A673 (cell line): Measurements from ENCODE around the gene ZBTB16. TPM values are rescaled to one million over a fixed set of nuclear protein-coding genes. Genes with fewer than 3 reads are reported as not detected.
A peak's percentile ranks its signal among the peaks of the same experiment; 100 is the strongest.

Experiments
- Bru-seq: library from RNA; stranded (reverse); fragments of 400-500 nt; gene quantifications from one replicate; lab custom pipeline; 2021; lab: Mats Ljungman, UMichigan
- BruChase-seq, 2 experiments: library from RNA; stranded (reverse); fragments of 400-500 nt; gene quantifications; one replicate each; lab custom pipeline; 2021; lab: Mats Ljungman, UMichigan
- BruUV-seq: library from RNA; stranded (reverse); fragments of 400-500 nt; replicated peaks from 2 replicates; lab custom pipeline; 2021; lab: Mats Ljungman, UMichigan
- CTCF ChIA-PET: fragments of 300-600 bp; sonication (Branson Sonifier 250); formaldehyde crosslinking; loops from one replicate; lab custom pipeline; 2022; ENCODE audit warnings: antibody characterized with exemption; lab: Charles Lee
- POLR2A ChIA-PET: fragments of 300-600 bp; sonication (Branson Sonifier 250); formaldehyde crosslinking; loops from one replicate; lab custom pipeline; 2022; ENCODE audit warnings: antibody characterized with exemption; ENCODE audit not compliant: low non-redundant PET; lab: Charles Lee
- DNase-seq: peaks from one replicate; pipeline ENCODE4 v3.0.0-alpha.2; 2015; ENCODE audit warnings: low spot score
- H3K27ac ChIP-seq: fragments of 200-600 bp; sonication (generic); 2 replicates; pipeline ENCODE4 v1.5.1; 2016; ENCODE audit warnings: mixed run types, low read depth, mild to moderate bottlenecking, mixed read lengths, antibody characterized with exemption, low read length; ENCODE audit not compliant: poor library complexity, severe bottlenecking
- H3K27me3 ChIP-seq: fragments of 200-600 bp; sonication (generic); replicated peaks from 2 replicates; pipeline ENCODE4 v1.6.1; 2017; ENCODE audit warnings: mixed run types, low read depth, mild to moderate bottlenecking, mixed read lengths, antibody characterized with exemption, low read length; ENCODE audit not compliant: insufficient read depth, poor library complexity
- H3K36me3 ChIP-seq: fragments of 200-600 bp; sonication (generic); 2 replicates; pipeline ENCODE4 v1.6.1; 2016; ENCODE audit warnings: mixed run types, mild to moderate bottlenecking, mixed read lengths, antibody characterized with exemption, low read length; ENCODE audit not compliant: insufficient read depth, poor library complexity, severe bottlenecking
- H3K4me1 ChIP-seq: fragments of 200-600 bp; sonication (generic); 2 replicates; pipeline ENCODE4 v1.6.1; 2017; ENCODE audit warnings: mixed run types, mild to moderate bottlenecking, mixed read lengths, antibody characterized with exemption, low read length; ENCODE audit not compliant: insufficient read depth, poor library complexity, severe bottlenecking
- H3K4me3 ChIP-seq: fragments of 200-600 bp; sonication (generic); 2 replicates; pipeline ENCODE4 v1.5.1; 2016; ENCODE audit warnings: low read depth, mixed run types, mild to moderate bottlenecking, mixed read lengths, low read length; ENCODE audit not compliant: poor library complexity, severe bottlenecking
- H3K9me3 ChIP-seq: fragments of 200-600 bp; sonication (generic); 2 replicates; pipeline ENCODE4 v1.6.1; 2016; ENCODE audit warnings: mixed run types, low read depth, mild to moderate bottlenecking, mixed read lengths, antibody characterized with exemption, low read length; ENCODE audit not compliant: poor library complexity, severe bottlenecking
- EZH2 ChIP-seq: fragments of 200-600 bp; sonication (generic); IDR thresholded peaks from 2 replicates; pipeline ENCODE4 v1.6.1; 2017; ENCODE audit warnings: borderline replicate concordance, low read depth, mild to moderate bottlenecking, mixed read lengths, antibody characterized with exemption, low read length; ENCODE audit not compliant: poor library complexity, severe bottlenecking
- intact Hi-C: fragments of 100-400 bp; cut with micrococcal nuclease; formaldehyde crosslinking; loops from one replicate; pipeline ENCODE4 v1.10.0; 2022; ENCODE audit not compliant: unreplicated experiment
- long read RNA-seq: library from polyadenylated mRNA; stranded (forward); transcript quantifications from one replicate; pipeline ENCODE4 v2.0.0, GENCODE V29; 2022
- total RNA-seq: library from RNA; stranded (reverse); gene quantifications from 2 replicates; pipeline ENCODE4 v1.2.3, GENCODE V29; 2021
- TF ChIP-seq, protein P1 (sequence below): fragments of 300-800, 200-600 bp; sonication (generic); conservative IDR thresholded peaks from 2 replicates; pipeline ENCODE4 v1.5.1; 2017; ENCODE audit warnings: low read depth, mild to moderate bottlenecking, antibody characterized with exemption, low read length, moderate library complexity, mixed read lengths

The ZBTB16 gene, protein sequence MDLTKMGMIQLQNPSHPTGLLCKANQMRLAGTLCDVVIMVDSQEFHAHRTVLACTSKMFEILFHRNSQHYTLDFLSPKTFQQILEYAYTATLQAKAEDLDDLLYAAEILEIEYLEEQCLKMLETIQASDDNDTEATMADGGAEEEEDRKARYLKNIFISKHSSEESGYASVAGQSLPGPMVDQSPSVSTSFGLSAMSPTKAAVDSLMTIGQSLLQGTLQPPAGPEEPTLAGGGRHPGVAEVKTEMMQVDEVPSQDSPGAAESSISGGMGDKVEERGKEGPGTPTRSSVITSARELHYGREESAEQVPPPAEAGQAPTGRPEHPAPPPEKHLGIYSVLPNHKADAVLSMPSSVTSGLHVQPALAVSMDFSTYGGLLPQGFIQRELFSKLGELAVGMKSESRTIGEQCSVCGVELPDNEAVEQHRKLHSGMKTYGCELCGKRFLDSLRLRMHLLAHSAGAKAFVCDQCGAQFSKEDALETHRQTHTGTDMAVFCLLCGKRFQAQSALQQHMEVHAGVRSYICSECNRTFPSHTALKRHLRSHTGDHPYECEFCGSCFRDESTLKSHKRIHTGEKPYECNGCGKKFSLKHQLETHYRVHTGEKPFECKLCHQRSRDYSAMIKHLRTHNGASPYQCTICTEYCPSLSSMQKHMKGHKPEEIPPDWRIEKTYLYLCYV
- 12.0 and 14.1 TPM in 2 replicates for total RNA-seq
- Bru-seq, nascent RNA, result percentile 73 among the genes with signal in this experiment
- BruChase-seq, experiment 1, labeled RNA remaining after a 2-hour chase, result percentile 60 among the genes with signal in this experiment
- percentile 60 among the genes with signal in this experiment for BruChase-seq, experiment 2, labeled RNA remaining after a 6-hour chase
- long read RNA-seq, transcript ZBTB16-201 (7 exons, 2,523 nt), result major isoform, 8 of 15 reads
- long read RNA-seq, partial matches to known transcripts, result 3 of 15 reads
- long read RNA-seq, other reads (novel, unspliced or antisense), result 4 of 15 reads

DNA sequence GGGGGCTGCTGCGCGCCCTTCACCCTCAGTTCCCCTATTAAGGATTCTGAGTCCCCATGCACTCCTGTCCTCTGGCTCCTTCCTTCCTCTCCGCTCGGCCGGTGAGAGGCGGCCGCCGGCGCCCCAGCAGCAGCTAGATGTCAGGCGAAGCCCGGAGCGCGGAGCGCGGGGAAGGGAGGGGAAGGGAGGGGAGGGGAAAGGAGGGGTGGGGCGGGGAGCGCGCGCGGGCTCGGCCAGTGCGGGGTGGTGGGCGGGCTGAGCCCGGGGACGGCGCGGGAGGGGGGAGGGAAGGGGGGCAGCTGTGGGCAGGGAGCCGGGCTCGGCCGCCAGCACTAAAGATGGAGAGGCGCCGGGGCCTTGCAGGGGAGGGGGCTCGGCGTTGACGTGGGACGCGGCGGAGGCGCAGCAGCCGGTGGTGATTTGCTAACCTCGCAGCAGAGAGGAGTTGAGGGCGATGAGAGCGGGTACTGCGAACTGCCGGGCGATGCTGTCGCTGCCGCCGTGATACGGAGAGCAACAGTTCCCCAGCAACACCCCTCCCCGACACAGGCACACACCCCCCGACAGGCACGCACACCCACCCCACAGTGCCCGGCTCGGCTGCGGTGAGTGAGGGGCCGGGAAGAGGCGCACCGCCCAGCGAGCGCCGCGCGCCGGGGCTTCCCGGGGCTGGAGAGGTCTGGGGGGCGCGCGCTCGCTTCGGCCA, at the start of gene ZBTB16:
Gene ZBTB16 (plus strand): TSS at position 434 of the 706 bp plus-strand sequence. CDS start 3,590 bp downstream, outside the sequence.
- H3K27me3 ChIP-seq, result peaks cover 27% of the 10 kb centered on the region
- CTCF ChIA-PET, result interaction anchor here (0.6 to 1.7 kb wide), 3 partner anchors 22 to 202 kb away, joined by 3 to 5 read pairs (median 3); no protein-coding TSS in a partner anchor
- DNase-seq, result peak; percentile 90

DNA sequence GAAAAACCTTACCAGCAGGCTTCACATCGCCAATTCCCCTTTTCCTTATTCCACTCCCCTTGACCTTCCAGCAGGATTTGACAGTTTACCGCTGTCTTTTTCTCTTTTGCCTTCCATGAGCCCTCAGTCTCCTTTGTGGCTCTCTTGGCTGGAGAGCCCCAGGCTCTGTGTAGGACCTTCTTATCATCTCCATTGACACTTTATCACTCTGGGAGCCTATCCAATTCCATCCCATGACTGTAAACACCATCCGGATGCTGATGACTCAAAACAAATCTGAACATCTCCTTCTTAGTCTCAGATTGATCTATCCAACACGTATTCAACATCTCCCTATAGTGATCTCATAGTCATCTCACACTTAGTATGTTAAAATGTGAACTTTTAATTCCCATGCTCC, 48.6 kb upstream of the ZBTB16 start:
- H3K36me3 ChIP-seq, result no peaks in the 10 kb centered on the region
- no peak overlapping the region for H3K27ac ChIP-seq
- ChIA-PET POLR2A (no interaction called here), CTCF (no interaction called here)
- no peaks in the 10 kb centered on the region for H3K9me3 ChIP-seq
- no peak overlapping the region for H3K4me3 ChIP-seq
- H3K27me3 ChIP-seq, result peaks cover 3% of the 10 kb centered on the region
- intact Hi-C loops, result no loop called here
- DNase-seq, result no peak
- TF ChIP-seq, protein P1, sequence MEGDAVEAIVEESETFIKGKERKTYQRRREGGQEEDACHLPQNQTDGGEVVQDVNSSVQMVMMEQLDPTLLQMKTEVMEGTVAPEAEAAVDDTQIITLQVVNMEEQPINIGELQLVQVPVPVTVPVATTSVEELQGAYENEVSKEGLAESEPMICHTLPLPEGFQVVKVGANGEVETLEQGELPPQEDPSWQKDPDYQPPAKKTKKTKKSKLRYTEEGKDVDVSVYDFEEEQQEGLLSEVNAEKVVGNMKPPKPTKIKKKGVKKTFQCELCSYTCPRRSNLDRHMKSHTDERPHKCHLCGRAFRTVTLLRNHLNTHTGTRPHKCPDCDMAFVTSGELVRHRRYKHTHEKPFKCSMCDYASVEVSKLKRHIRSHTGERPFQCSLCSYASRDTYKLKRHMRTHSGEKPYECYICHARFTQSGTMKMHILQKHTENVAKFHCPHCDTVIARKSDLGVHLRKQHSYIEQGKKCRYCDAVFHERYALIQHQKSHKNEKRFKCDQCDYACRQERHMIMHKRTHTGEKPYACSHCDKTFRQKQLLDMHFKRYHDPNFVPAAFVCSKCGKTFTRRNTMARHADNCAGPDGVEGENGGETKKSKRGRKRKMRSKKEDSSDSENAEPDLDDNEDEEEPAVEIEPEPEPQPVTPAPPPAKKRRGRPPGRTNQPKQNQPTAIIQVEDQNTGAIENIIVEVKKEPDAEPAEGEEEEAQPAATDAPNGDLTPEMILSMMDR, result no peak
- TF ChIP-seq EZH2, result no peak
- no peaks in the 10 kb centered on the region for H3K4me1 ChIP-seq
- no TSS peak for BruUV-seq

More for the DNA sequence above, at the start of gene ZBTB16:
- TF ChIP-seq, protein P1, result peak; percentile 51; the same call in 1 of the 2 replicates
- no peak for TF ChIP-seq EZH2
- BruUV-seq, result no TSS peak
- Histone ChIP-seq H3K4me3 (peak within 1 kb of the TSS; percentile 75), H3K9me3 (no peaks in the 10 kb centered on the region), H3K4me1 (peaks cover 24% of the 10 kb centered on the region), H3K36me3 (peaks cover 11% of the 10 kb centered on the region), H3K27ac (peak within 1 kb of the TSS; percentile 79)
- intact Hi-C loops, result no loop called here
- POLR2A ChIA-PET, result no interaction called here

DNA sequence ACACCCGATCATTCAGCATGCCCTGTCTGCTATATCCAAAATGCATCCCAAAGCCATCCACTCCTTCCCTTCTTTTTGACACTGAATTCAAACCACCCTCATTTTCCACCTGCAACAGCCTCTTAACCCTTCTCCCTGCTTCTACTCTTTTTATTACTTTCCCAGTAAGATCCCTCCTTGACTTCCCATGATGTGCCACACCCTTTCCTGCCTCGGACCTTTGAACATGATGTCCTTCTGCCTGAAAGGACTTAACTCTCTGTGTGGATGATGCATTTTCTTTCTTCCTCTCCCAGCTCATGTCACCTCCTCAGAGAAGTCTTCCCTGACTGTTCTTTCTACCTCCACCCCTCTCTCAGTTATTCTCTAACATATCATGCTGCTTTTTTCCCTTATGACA, 48.1 kb upstream of the ZBTB16 start:
- Histone ChIP-seq H3K4me1 (no peaks in the 10 kb centered on the region), H3K36me3 (no peaks in the 10 kb centered on the region), H3K27ac (no peak overlapping the region), H3K27me3 (peaks cover 3% of the 10 kb centered on the region), H3K9me3 (no peaks in the 10 kb centered on the region), H3K4me3 (no peak overlapping the region)
- POLR2A ChIA-PET, result no interaction called here
- intact Hi-C loops, result no loop called here
- CTCF ChIA-PET, result no interaction called here
- BruUV-seq, result no TSS peak
- DNase-seq, result no peak
- TF ChIP-seq, protein P1, result no peak
- TF ChIP-seq EZH2, result no peak
